HEK293 (cell line): Measurements from ENCODE around the gene TDP1.

ENCODE experiments used
- FEZF1 ChIP-seq: fragments of 450-650 bp; formaldehyde crosslinking; IDR thresholded peaks from 2 replicates; pipeline ENCODE4 v1.5.1; 2016; ENCODE audit warnings: missing biosample characterization, missing genetic modification characterization
- HOXD13 ChIP-seq: sonication (generic); formaldehyde crosslinking; IDR thresholded peaks from 2 replicates; pipeline ENCODE4 v1.8.0; 2022; ENCODE audit warnings: missing genetic modification reagents, borderline replicate concordance
- KLF7 ChIP-seq: fragments of 450-650 bp; formaldehyde crosslinking; IDR thresholded peaks from 2 replicates; pipeline ENCODE4 v1.5.1; 2016; ENCODE audit warnings: missing biosample characterization, missing genetic modification characterization, borderline replicate concordance
- MEIS1 ChIP-seq: sonication (generic); formaldehyde crosslinking; IDR thresholded peaks from 2 replicates; pipeline ENCODE4 v1.8.1; 2022; ENCODE audit warnings: missing genetic modification reagents, mild to moderate bottlenecking, borderline replicate concordance
- TRIM28 ChIP-seq: IDR thresholded peaks from 2 replicates; pipeline ENCODE4 v1.6.1; 2011; ENCODE audit warnings: low read length, control low read depth, borderline replicate concordance
- ZBTB8A ChIP-seq: fragments of 450-650 bp; formaldehyde crosslinking; IDR thresholded peaks from 2 replicates; pipeline ENCODE4 v1.5.1; 2016; ENCODE audit warnings: missing biosample characterization, missing genetic modification characterization
- ZFP69B ChIP-seq: fragments of 450-650 bp; formaldehyde crosslinking; IDR thresholded peaks from 2 replicates; pipeline ENCODE4 v1.5.1; 2016; ENCODE audit warnings: missing biosample characterization, missing genetic modification characterization
- ZNF221 ChIP-seq: fragments of 450-650 bp; formaldehyde crosslinking; IDR thresholded peaks from 2 replicates; pipeline ENCODE4 v1.5.1; 2017; ENCODE audit warnings: missing biosample characterization, missing genetic modification characterization, borderline replicate concordance
- ZNF423 ChIP-seq: fragments of 450-650 bp; formaldehyde crosslinking; IDR thresholded peaks from 2 replicates; pipeline ENCODE4 v1.5.1; 2016; ENCODE audit warnings: missing biosample characterization, missing genetic modification characterization
- ZNF530 ChIP-seq: fragments of 450-650 bp; formaldehyde crosslinking; IDR thresholded peaks from 2 replicates; pipeline ENCODE4 v1.5.1; 2016; ENCODE audit warnings: low read depth, missing biosample characterization, missing genetic modification characterization
- ZNF549 ChIP-seq: fragments of 450-650 bp; IDR thresholded peaks from 2 replicates; pipeline ENCODE4 v1.5.1; 2018; ENCODE audit warnings: missing biosample characterization, missing genetic modification characterization, mild to moderate bottlenecking, inconsistent platforms, moderate library complexity
- ZNF621 ChIP-seq: fragments of 450-650 bp; formaldehyde crosslinking; IDR thresholded peaks from 2 replicates; pipeline ENCODE4 v1.5.1; 2017; ENCODE audit warnings: missing biosample characterization, missing genetic modification characterization
- ZNF791 ChIP-seq: fragments of 450-650 bp; formaldehyde crosslinking; IDR thresholded peaks from 2 replicates; pipeline ENCODE4 v1.5.1; 2016; ENCODE audit warnings: missing biosample characterization, missing genetic modification characterization
- ZNF830 ChIP-seq: fragments of 450-650 bp; IDR thresholded peaks from 2 replicates; pipeline ENCODE4 v1.5.0; 2018; ENCODE audit warnings: missing biosample characterization, missing genetic modification characterization, low read depth, mild to moderate bottlenecking, moderate library complexity
- ZNF843 ChIP-seq: fragments of 450-650 bp; formaldehyde crosslinking; IDR thresholded peaks from 2 replicates; pipeline ENCODE4 v1.5.1; 2016; ENCODE audit warnings: missing biosample characterization, missing genetic modification characterization
- TF ChIP-seq, protein P1 (sequence below): fragments of 450-650 bp; formaldehyde crosslinking; IDR thresholded peaks from 2 replicates; pipeline ENCODE4 v1.5.1; 2017; ENCODE audit warnings: missing biosample characterization, mild to moderate bottlenecking, missing genetic modification characterization, moderate library complexity
- TF ChIP-seq, protein P2 (sequence below): fragments of 450-650 bp; IDR thresholded peaks from 2 replicates; pipeline ENCODE4 v1.5.1; 2018; ENCODE audit warnings: missing biosample characterization, mild to moderate bottlenecking, missing genetic modification characterization
- TF ChIP-seq, protein P3 (sequence below): fragments of 450-650 bp; formaldehyde crosslinking; IDR thresholded peaks from 2 replicates; pipeline ENCODE4 v1.5.1; 2016; ENCODE audit warnings: missing biosample characterization, missing genetic modification characterization
- TF ChIP-seq, protein P4 (sequence below): fragments of 450-650 bp; formaldehyde crosslinking; IDR thresholded peaks from 2 replicates; pipeline ENCODE4 v1.5.1; 2016; ENCODE audit warnings: missing biosample characterization, missing genetic modification characterization
- TF ChIP-seq, protein P5 (sequence below): fragments of 450-650 bp; formaldehyde crosslinking; conservative IDR thresholded peaks from 2 replicates; pipeline ENCODE4 v1.5.1; 2016; ENCODE audit warnings: low read depth, missing biosample characterization, missing genetic modification characterization
- TF ChIP-seq, protein P6 (sequence below): fragments of 450-650 bp; formaldehyde crosslinking; IDR thresholded peaks from 2 replicates; pipeline ENCODE4 v1.5.1; 2016; ENCODE audit warnings: missing biosample characterization, missing genetic modification characterization, borderline replicate concordance
- TF ChIP-seq, protein P7 (sequence below): IDR thresholded peaks from 2 replicates; pipeline ENCODE4 v1.6.1; 2011; ENCODE audit warnings: mild to moderate bottlenecking, low read depth, low read length, borderline replicate concordance

The TDP1 gene

DNA sequence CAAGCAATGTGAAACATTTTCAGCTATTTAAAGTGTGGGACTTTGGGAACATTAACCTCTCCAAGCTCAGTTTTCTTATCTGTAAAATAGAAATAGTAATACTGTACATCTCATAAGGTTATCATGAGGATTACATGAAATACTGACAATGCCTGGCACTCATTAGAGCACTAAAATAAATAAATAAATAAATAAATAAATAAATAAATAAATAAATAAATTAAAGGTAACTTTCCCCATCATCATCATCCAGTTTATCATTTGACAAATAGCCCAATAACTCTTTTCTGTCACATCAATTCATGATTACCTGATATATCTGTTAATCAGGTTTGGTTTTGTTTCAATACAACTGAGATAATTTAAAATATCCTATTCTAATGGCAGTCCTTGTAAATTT is 49.7 kb upstream of the TDP1 start (continued):
- TF ChIP-seq, protein P1, sequence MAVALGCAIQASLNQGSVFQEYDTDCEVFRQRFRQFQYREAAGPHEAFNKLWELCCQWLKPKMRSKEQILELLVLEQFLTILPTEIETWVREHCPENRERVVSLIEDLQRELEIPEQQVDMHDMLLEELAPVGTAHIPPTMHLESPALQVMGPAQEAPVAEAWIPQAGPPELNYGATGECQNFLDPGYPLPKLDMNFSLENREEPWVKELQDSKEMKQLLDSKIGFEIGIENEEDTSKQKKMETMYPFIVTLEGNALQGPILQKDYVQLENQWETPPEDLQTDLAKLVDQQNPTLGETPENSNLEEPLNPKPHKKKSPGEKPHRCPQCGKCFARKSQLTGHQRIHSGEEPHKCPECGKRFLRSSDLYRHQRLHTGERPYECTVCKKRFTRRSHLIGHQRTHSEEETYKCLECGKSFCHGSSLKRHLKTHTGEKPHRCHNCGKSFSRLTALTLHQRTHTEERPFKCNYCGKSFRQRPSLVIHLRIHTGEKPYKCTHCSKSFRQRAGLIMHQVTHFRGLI: no peak
- TF ChIP-seq KLF7 (tag by site-specific recombination) (0 out of 2 replicates have a peak, but pooled peaks have one; percentile 29), ZNF791 (peak; percentile 37; the same call in 1 of the 2 replicates), ZNF843 (tag by site-specific recombination) (no peak), ZBTB8A (peak; percentile 81), TRIM28 (no peak), ZNF549 (tag by site-specific recombination) (no peak), FEZF1 (tag by site-specific recombination) (no peak; the same call in 1 of the 2 replicates), HOXD13 (CRISPR knock-in tag) (no peak), ZNF221 (tag by site-specific recombination) (no peak), ZFP69B (no peak), ZNF423 (no peak), MEIS1 (CRISPR knock-in tag) (no peak), ZNF530 (tag by site-specific recombination) (peak; percentile 64; the same call in 1 of the 2 replicates), ZNF830 (no peak), ZNF621 (tag by site-specific recombination) (no peak)
- TF ChIP-seq, protein P2, sequence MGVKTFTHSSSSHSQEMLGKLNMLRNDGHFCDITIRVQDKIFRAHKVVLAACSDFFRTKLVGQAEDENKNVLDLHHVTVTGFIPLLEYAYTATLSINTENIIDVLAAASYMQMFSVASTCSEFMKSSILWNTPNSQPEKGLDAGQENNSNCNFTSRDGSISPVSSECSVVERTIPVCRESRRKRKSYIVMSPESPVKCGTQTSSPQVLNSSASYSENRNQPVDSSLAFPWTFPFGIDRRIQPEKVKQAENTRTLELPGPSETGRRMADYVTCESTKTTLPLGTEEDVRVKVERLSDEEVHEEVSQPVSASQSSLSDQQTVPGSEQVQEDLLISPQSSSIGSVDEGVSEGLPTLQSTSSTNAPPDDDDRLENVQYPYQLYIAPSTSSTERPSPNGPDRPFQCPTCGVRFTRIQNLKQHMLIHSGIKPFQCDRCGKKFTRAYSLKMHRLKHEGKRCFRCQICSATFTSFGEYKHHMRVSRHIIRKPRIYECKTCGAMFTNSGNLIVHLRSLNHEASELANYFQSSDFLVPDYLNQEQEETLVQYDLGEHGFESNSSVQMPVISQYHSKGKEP (tag by site-specific recombination): no peak
- TF ChIP-seq, protein P3, sequence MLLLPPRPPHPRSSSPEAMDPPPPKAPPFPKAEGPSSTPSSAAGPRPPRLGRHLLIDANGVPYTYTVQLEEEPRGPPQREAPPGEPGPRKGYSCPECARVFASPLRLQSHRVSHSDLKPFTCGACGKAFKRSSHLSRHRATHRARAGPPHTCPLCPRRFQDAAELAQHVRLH: peak; percentile 75
- TF ChIP-seq, protein P4, sequence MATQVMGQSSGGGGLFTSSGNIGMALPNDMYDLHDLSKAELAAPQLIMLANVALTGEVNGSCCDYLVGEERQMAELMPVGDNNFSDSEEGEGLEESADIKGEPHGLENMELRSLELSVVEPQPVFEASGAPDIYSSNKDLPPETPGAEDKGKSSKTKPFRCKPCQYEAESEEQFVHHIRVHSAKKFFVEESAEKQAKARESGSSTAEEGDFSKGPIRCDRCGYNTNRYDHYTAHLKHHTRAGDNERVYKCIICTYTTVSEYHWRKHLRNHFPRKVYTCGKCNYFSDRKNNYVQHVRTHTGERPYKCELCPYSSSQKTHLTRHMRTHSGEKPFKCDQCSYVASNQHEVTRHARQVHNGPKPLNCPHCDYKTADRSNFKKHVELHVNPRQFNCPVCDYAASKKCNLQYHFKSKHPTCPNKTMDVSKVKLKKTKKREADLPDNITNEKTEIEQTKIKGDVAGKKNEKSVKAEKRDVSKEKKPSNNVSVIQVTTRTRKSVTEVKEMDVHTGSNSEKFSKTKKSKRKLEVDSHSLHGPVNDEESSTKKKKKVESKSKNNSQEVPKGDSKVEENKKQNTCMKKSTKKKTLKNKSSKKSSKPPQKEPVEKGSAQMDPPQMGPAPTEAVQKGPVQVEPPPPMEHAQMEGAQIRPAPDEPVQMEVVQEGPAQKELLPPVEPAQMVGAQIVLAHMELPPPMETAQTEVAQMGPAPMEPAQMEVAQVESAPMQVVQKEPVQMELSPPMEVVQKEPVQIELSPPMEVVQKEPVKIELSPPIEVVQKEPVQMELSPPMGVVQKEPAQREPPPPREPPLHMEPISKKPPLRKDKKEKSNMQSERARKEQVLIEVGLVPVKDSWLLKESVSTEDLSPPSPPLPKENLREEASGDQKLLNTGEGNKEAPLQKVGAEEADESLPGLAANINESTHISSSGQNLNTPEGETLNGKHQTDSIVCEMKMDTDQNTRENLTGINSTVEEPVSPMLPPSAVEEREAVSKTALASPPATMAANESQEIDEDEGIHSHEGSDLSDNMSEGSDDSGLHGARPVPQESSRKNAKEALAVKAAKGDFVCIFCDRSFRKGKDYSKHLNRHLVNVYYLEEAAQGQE (tag by site-specific recombination): peak; percentile 86
- TF ChIP-seq, protein P5, sequence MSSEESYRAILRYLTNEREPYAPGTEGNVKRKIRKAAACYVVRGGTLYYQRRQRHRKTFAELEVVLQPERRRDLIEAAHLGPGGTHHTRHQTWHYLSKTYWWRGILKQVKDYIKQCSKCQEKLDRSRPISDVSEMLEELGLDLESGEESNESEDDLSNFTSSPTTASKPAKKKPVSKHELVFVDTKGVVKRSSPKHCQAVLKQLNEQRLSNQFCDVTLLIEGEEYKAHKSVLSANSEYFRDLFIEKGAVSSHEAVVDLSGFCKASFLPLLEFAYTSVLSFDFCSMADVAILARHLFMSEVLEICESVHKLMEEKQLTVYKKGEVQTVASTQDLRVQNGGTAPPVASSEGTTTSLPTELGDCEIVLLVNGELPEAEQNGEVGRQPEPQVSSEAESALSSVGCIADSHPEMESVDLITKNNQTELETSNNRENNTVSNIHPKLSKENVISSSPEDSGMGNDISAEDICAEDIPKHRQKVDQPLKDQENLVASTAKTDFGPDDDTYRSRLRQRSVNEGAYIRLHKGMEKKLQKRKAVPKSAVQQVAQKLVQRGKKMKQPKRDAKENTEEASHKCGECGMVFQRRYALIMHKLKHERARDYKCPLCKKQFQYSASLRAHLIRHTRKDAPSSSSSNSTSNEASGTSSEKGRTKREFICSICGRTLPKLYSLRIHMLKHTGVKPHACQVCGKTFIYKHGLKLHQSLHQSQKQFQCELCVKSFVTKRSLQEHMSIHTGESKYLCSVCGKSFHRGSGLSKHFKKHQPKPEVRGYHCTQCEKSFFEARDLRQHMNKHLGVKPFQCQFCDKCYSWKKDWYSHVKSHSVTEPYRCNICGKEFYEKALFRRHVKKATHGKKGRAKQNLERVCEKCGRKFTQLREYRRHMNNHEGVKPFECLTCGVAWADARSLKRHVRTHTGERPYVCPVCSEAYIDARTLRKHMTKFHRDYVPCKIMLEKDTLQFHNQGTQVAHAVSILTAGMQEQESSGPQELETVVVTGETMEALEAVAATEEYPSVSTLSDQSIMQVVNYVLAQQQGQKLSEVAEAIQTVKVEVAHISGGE (tag by site-specific recombination): peak; percentile 88
- TF ChIP-seq, protein P6, sequence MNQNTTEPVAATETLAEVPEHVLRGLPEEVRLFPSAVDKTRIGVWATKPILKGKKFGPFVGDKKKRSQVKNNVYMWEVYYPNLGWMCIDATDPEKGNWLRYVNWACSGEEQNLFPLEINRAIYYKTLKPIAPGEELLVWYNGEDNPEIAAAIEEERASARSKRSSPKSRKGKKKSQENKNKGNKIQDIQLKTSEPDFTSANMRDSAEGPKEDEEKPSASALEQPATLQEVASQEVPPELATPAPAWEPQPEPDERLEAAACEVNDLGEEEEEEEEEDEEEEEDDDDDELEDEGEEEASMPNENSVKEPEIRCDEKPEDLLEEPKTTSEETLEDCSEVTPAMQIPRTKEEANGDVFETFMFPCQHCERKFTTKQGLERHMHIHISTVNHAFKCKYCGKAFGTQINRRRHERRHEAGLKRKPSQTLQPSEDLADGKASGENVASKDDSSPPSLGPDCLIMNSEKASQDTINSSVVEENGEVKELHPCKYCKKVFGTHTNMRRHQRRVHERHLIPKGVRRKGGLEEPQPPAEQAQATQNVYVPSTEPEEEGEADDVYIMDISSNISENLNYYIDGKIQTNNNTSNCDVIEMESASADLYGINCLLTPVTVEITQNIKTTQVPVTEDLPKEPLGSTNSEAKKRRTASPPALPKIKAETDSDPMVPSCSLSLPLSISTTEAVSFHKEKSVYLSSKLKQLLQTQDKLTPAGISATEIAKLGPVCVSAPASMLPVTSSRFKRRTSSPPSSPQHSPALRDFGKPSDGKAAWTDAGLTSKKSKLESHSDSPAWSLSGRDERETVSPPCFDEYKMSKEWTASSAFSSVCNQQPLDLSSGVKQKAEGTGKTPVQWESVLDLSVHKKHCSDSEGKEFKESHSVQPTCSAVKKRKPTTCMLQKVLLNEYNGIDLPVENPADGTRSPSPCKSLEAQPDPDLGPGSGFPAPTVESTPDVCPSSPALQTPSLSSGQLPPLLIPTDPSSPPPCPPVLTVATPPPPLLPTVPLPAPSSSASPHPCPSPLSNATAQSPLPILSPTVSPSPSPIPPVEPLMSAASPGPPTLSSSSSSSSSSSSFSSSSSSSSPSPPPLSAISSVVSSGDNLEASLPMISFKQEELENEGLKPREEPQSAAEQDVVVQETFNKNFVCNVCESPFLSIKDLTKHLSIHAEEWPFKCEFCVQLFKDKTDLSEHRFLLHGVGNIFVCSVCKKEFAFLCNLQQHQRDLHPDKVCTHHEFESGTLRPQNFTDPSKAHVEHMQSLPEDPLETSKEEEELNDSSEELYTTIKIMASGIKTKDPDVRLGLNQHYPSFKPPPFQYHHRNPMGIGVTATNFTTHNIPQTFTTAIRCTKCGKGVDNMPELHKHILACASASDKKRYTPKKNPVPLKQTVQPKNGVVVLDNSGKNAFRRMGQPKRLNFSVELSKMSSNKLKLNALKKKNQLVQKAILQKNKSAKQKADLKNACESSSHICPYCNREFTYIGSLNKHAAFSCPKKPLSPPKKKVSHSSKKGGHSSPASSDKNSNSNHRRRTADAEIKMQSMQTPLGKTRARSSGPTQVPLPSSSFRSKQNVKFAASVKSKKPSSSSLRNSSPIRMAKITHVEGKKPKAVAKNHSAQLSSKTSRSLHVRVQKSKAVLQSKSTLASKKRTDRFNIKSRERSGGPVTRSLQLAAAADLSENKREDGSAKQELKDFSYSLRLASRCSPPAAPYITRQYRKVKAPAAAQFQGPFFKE (tag by site-specific recombination): no peak
- TF ChIP-seq, protein P7, sequence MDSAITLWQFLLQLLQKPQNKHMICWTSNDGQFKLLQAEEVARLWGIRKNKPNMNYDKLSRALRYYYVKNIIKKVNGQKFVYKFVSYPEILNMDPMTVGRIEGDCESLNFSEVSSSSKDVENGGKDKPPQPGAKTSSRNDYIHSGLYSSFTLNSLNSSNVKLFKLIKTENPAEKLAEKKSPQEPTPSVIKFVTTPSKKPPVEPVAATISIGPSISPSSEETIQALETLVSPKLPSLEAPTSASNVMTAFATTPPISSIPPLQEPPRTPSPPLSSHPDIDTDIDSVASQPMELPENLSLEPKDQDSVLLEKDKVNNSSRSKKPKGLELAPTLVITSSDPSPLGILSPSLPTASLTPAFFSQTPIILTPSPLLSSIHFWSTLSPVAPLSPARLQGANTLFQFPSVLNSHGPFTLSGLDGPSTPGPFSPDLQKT: no peak
